Forelimb muscle (tissue), 1 donor: ENCODE data around the gene EMD. TPM values are rescaled to one million over a fixed set of nuclear protein-coding genes. Genes with fewer than 3 reads are reported as not detected.
A peak's percentile ranks its signal among the peaks of the same experiment; 100 is the strongest.

ENCODE experiments used
- DNase-seq: peaks from one replicate; pipeline ENCODE4 v3.0.0-alpha.2; 2013; ENCODE audit warnings: low read depth
- polyA plus RNA-seq: library from polyadenylated mRNA; unstranded; fragments of 120-200 nt; gene quantifications from one replicate; pipeline ENCODE4 v1.2.1, GENCODE V29; 2013; ENCODE audit not compliant: insufficient read length

The EMD gene
- polyA plus RNA-seq, 1 donor = 46.8 TPM

GRCh38 chrX:154419189-154419588 is 40.1 kb downstream of the EMD start:
- DNase-seq = no peak

DNA sequence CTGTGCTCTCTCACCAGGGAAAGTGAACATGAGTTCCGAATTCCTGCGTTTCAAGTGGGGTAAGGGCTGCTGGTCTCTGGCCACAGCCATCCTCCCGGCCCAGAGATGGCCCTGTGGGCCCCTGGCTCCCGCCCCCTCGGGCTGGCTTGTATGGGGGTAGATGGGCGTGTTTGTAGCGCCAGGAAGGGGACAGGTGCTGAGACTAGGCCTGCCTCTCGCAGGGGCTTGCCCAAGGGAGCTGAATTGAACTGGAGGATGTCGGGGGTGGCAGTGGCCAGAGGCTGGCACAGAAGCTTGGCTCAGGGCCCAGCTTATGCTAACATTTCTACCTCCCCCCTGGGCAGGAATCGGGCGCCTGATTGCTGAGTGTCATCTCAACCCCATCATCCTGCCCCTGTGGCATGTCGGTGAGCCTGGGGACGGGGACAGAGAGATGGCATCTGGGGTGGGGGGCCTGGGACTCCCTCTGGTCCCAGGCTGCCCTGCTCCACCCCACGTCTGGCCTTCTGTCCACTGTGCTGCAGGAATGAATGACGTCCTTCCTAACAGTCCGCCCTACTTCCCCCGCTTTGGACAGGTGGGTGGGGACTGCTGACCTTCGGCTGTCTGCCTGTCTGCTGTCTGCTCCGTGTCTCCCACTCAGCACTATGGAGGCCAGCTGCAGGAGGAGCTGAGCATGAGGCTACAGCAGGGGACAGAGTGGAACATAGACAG is 40.8 kb downstream of the EMD start:
- no peak for DNase-seq

DNA sequence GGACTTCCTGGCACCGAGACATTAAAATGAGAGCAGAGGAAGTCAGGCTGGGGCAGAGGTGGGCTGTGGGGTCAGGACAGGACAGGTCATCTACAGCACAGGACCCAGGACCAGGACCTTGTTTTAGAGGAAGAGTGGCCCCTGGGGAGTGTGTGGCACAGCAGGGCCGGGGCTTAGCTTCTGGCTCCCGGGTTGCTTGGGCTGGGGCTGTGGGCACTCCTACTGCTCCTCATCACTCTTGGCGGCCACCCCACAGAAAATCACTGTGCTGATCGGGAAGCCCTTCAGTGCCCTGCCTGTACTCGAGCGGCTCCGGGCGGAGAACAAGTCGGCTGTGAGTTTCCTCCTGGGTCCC is 41.3 kb downstream of the EMD start:
- no peak for DNase-seq

DNA sequence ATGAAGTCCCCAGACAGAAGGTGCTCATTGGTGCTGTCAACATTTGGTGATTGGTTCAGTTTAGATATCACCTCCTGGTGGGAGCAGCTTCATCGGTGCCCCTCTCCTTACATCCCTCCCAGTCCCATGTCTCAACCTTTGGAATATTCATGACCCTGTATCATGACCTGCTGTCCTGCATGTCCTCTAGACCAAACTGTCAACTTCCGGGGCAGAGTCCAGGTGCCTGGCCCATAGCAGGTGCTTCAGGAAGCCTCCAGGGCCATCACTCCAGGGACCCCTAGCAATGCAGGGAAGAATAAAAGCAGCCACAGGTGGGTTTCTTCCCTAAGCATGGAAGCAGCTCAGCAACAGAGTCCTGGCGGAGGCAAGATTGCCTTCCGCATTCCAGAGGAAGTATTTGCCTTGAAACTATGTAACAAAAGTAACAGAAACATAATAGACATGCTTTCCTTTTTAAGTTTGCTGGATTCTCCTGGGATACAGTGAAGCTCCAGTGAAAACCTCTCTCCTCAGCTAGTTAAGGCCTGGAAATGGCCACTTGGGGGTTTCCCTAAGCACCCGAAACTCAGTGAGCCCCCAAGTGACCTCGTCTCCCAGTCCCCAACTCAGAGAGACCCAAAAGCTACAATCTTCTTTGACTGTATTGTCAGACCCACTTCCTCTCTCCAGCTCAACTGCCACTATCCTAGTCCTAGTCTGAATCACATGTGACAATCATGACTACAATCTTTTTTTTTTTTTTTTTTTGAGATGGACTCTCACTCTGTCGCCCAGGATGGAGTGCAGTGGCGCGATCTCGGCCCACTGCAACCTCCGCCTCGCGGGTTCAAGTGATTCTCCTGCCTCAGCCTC is 48.0 kb downstream of the EMD start:
- no peak for DNase-seq

DNA sequence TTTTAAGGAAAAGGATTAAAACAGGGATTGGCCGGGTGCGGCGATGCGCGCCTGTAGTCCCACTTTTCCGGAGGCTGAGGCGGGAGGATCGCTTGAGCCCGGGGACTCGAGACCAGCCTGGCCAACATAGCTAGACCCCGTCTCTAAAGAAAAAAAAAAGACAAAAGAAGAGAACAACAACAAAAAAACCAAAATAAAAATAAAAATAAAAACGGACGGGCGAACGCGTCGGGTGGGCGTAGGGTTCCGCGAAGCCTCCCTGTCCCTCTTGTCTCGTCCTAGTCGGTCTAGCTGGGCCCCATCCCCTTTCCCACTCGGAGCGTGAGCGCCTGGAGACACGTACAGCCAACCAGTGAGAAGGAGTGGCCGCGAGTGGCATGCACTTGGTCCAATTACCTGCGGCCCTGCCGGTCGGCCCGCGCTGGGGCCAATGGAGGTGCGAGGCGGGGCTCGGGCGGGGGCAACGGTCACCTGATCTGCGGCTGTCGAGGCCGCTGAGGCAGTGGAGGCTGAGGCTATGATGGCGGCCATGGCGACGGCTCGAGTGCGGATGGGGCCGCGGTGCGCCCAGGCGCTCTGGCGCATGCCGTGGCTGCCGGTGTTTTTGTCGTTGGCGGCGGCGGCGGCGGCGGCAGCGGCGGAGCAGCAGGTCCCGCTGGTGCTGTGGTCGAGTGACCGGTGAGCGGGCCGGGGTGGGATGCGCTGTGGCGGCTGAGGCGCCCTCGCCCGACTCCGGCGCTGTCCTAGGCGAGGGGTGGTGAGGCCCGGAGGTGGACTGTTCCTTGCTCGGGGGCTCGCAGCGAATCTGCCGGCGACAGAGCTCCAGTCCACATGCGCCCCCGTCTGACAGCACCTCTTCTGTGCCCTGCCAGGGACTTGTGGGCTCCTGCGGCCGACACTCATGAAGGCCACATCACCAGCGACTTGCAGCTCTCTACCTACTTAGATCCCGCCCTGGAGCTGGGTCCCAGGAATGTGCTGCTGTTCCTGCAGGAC is 49.4 kb downstream of the EMD start, which contains the start of gene ATP6AP1:
Gene ATP6AP1, plus strand, starts transcription at position 502 of the 996 bp plus-strand sequence. Its CDS starts 16 bp downstream, at position 518.
- peak; percentile 72 for DNase-seq

DNA sequence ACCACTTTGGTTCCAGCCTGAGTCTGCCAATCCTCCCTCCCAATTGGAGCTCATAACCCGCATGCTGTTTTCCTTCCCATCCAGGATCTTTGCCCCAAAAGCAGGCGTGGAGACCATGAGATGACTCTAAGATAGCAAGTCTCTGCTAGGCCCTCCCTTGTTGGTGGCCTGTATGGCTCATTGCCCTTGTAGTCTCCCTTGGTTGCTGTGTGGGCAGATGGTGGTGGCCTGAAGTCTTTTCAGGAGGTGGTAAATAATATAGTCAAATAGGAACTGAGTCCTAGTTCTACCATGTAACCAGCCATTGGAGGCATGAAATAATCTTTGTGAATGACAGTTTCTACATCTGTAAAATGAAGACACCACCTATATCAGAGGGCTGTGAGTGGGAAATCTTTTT is 50.6 kb downstream of the EMD start:
- no peak for DNase-seq

GRCh38 chrX:154430479-154430878 is 51.4 kb downstream of the EMD start:
- no peak for DNase-seq

DNA sequence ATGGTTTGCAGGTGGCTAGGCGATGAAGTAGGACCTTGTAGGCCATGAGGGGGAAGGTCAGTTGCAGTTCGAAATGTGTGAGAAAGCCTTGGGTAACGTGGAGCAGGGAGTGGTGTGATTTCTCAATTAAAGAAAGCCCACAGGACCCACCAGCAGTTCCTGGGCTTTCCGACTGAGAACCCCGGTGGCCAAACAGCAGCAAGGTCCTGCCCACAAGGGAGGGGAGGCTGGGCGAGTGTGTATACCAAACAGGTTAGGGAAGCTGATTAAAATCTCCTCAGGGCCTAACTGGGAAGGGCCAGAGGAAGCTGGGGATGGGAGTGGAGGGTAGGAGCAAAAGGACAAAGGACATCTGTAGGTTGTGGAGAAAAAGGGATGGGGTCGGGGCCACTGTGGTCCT is 51.8 kb downstream of the EMD start:
- DNase-seq = no peak

Other genes starting within 250 kb of the EMD start
- not detected for gene OPN1LW, start 235.1 kb upstream of the EMD start, polyA plus RNA-seq
- not detected for gene OPN1MW, start 196.7 kb upstream of the EMD start, polyA plus RNA-seq
- gene OPN1MW2, start 159.5 kb upstream of the EMD start, polyA plus RNA-seq = not detected
- gene OPN1MW3, start 121.7 kb upstream of the EMD start, polyA plus RNA-seq = not detected
- gene TEX28, start 84.2 kb upstream of the EMD start, polyA plus RNA-seq = not detected
- gene TKTL1, start 83.5 kb upstream of the EMD start, polyA plus RNA-seq = 0.22 TPM
- 223 TPM for gene FLNA, start 4.7 kb upstream of the EMD start, polyA plus RNA-seq
- 6,186 TPM for gene RPL10, start 19.1 kb downstream of the EMD start, polyA plus RNA-seq
- 48.6 TPM for gene DNASE1L1, start 30.0 kb downstream of the EMD start, polyA plus RNA-seq
- gene TAFAZZIN, start 32.2 kb downstream of the EMD start, polyA plus RNA-seq = 28.9 TPM
- 55.2 TPM for gene ATP6AP1, start 49.4 kb downstream of the EMD start, polyA plus RNA-seq
- 82.5 TPM for gene GDI1, start 57.9 kb downstream of the EMD start, polyA plus RNA-seq
- gene FAM50A, start 64.8 kb downstream of the EMD start, polyA plus RNA-seq = 59.3 TPM
- 39.1 TPM for gene PLXNA3, start 79.0 kb downstream of the EMD start, polyA plus RNA-seq
- gene LAGE3, start 100.0 kb downstream of the EMD start, polyA plus RNA-seq = 11.3 TPM
- 23.2 TPM for gene UBL4A, start 107.3 kb downstream of the EMD start, polyA plus RNA-seq
- gene SLC10A3, start 111.3 kb downstream of the EMD start, polyA plus RNA-seq = 10.8 TPM
- 25.5 TPM for gene FAM3A, start 136.9 kb downstream of the EMD start, polyA plus RNA-seq
- gene G6PD, start 167.6 kb downstream of the EMD start, polyA plus RNA-seq = 11.1 TPM
- 12.2 TPM for gene IKBKG, start 168.3 kb downstream of the EMD start, polyA plus RNA-seq
- gene CTAG1A, start 205.8 kb downstream of the EMD start, polyA plus RNA-seq = not detected
- gene CTAG1B, start 240.0 kb downstream of the EMD start, polyA plus RNA-seq = not detected